NCI-H2227 treated with DMSO at 0.1 percent for 48 hours (cell line): Measurements from ENCODE around the gene NRBP1.

Source experiments
- DNase-seq: peaks from one replicate; lab custom pipeline; 2025; lab: John Stamatoyannopoulos, UW

Gene NRBP1

DNA sequence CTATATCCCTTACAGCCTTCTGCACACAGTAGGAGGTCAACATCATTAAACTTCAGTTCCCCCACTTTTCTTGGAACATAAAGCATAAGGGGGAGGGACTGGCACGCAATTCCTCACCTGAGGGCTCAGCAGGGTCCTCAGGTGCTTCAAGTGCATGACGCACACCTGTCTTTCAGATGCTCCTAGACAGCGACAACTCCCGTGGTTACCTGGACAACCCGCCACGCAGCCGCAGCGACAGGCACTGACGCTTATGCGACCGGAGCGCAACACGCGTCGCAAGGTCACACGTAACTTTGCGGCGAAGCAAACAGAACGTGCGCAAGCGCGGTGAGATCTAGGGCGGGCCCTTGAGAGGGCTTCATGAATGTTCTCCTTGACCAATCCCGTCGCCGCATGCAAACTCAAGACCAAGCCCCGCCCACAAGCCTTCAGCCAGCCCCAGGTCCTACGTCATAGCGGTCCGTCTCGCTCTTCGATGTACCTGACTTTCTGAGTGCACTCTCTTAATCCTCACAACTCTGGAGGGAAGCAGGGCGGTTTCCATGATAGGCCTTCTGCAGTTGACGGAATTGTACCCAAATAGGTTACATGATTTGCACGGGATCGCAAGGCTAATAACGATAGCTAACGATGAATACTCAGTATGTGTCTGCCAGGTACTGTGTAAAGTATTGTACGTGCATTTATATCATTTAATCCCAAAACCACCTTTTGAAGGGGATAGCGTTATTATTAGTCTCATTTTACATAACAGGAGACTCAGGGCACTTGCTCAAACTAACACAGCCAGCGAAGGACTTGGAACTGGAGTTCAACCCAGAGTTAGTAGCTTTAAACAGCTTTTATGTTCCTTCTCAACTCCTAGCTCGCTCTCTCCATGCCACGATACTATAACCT lies 61.3 kb downstream of the NRBP1 start, which contains the start of gene IFT172:
IFT172 (minus strand) TSS at position 246 of the 900 bp plus-strand sequence; CDS start at position 156, 90 bp downstream.
- DNase-seq: peak; percentile 99
